K562 (cell line): ENCODE data around the gene TM9SF4. TPM values are rescaled to one million over a fixed set of nuclear protein-coding genes. Genes with fewer than 3 reads are reported as not detected.

Experiments used
- ATAC-seq: fragments of 200-7000 bp; cut with Tn5 transposase; 3 replicates; pipeline ENCODE4 v1.9.1; 2020; ENCODE audit warnings: moderate library complexity
- BruUV-seq: library from RNA; stranded (reverse); fragments of 400-500 nt; replicated peaks from 2 replicates; lab custom pipeline; 2021; lab: Mats Ljungman, UMichigan
- CTCF ChIA-PET: fragments of 300-600 bp; formaldehyde crosslinking; extraction: SDS; loops from one replicate; lab custom pipeline; 2021; ENCODE audit warnings: low intra/inter-chr PET ratio; lab: Yijun Ruan, JAX
- POLR2A ChIA-PET: fragments of 300-600, 350-650 bp; sonication (Branson Sonifier 250); formaldehyde crosslinking; extraction: SDS; loops from one replicate; lab custom pipeline; 2021; ENCODE audit warnings: antibody characterized with exemption, inconsistent platforms; lab: Yijun Ruan, JAX
- DNase-seq, 4 experiments: peaks; one replicate each; pipeline versions ENCODE4 v3.0.0 to v3.0.0-alpha.2; 2011 to 2018; ENCODE audit warnings: low spot score in 3 of 4, mixed read lengths in 3 of 4; ENCODE audit errors: extremely low read depth in 1 of 4
- FAIRE-seq: peaks from 2 replicates; lab custom pipeline; 2011; peaks lifted over from hg19 to GRCh38; lab: Jason Lieb, UNC
- H2AFZ ChIP-seq: 2 replicates; pipeline ENCODE4 v1.6.0; 2011; ENCODE audit warnings: low read depth, low read length, control low read depth, inconsistent platforms
- H3K27ac ChIP-seq: fragments of 200-600 bp; 3 replicates; pipeline ENCODE4 v1.8.0; 2011; ENCODE audit warnings: low read depth, mild to moderate bottlenecking, control low read depth, inconsistent platforms, low read length, moderate library complexity, mixed read lengths; ENCODE audit errors: extremely low read depth
- H3K27me3 ChIP-seq, 2 experiments: fragments of 300-600 bp in 1 of 2; 2 replicates in 1 of 2; 3 replicates in 1 of 2; pipeline versions ENCODE4 v1.6.0 to v1.8.0; 2011; ENCODE audit warnings: inconsistent platforms in 2 of 2, low read length in 2 of 2, mild to moderate bottlenecking in 1 of 2, mixed read lengths in 1 of 2, moderate library complexity in 1 of 2; ENCODE audit not compliant: control insufficient read depth in 2 of 2, insufficient read depth in 2 of 2
- H3K36me3 ChIP-seq: fragments of 300-600 bp; 3 replicates; pipeline ENCODE4 v1.8.0; 2011; ENCODE audit warnings: mild to moderate bottlenecking, low read length, inconsistent platforms; ENCODE audit not compliant: control insufficient read depth, insufficient read depth
- H3K4me1 ChIP-seq, 2 experiments: fragments of 200-600 bp in 1 of 2; replicated peaks in 1 of 2; 2 replicates in 1 of 2; 3 replicates in 1 of 2; pipeline versions ENCODE4 v1.5.1 to v1.8.0; 2011; ENCODE audit warnings: inconsistent platforms in 2 of 2, low read length in 2 of 2, mild to moderate bottlenecking in 1 of 2, mixed read lengths in 1 of 2, moderate library complexity in 1 of 2; ENCODE audit not compliant: control insufficient read depth in 2 of 2, insufficient read depth in 2 of 2
- H3K4me2 ChIP-seq: 2 replicates; pipeline ENCODE4 v1.6.1; 2011; ENCODE audit warnings: low read length, control low read depth, inconsistent platforms, mixed read lengths; ENCODE audit not compliant: insufficient read depth
- H3K4me3 ChIP-seq: fragments of 200-600 bp; sonication (generic), shearing (Covaris generic); 2 replicates; pipeline ENCODE4 v1.5.1; 2016; ENCODE audit warnings: control low read depth, inconsistent platforms
- H3K79me2 ChIP-seq: fragments of 200-600 bp; 3 replicates; pipeline ENCODE4 v1.8.0; 2011; ENCODE audit warnings: low read length, inconsistent platforms; ENCODE audit not compliant: control insufficient read depth, insufficient read depth
- H3K9ac ChIP-seq, 2 experiments: 2 replicates each; pipeline versions ENCODE4 v1.6.0 to v1.6.1; 2011; ENCODE audit warnings: low read depth in 2 of 2, low read length in 2 of 2, control low read depth in 1 of 2, inconsistent platforms in 1 of 2, mild to moderate bottlenecking in 1 of 2, mixed read lengths in 1 of 2; ENCODE audit not compliant: insufficient read depth in 1 of 2
- H3K9me1 ChIP-seq: one replicate; pipeline ENCODE4 v1.6.0; 2011; ENCODE audit warnings: inconsistent platforms, mild to moderate bottlenecking, low read length, moderate library complexity; ENCODE audit not compliant: control insufficient read depth, insufficient read depth
- H3K9me3 ChIP-seq: replicated peaks from 2 replicates; pipeline ENCODE4 v1.5.1; 2011; ENCODE audit warnings: low read depth, low read length, inconsistent platforms; ENCODE audit not compliant: control insufficient read depth, insufficient read depth
- H4K20me1 ChIP-seq: replicated peaks from 2 replicates; pipeline ENCODE4 v1.6.1; 2011; ENCODE audit warnings: low read length, inconsistent platforms, mixed read lengths; ENCODE audit not compliant: control insufficient read depth, insufficient read depth
- BRF2 ChIP-seq: IDR thresholded peaks from 3 replicates; pipeline ENCODE4 v1.6.1; 2011; ENCODE audit warnings: borderline replicate concordance, mild to moderate bottlenecking; ENCODE audit not compliant: insufficient read length, insufficient read depth
- MTA2 ChIP-seq: fragments of 450-650 bp; IDR thresholded peaks from 2 replicates; pipeline ENCODE4 v1.6.1; 2016; ENCODE audit warnings: low read depth
- MXD1 ChIP-seq: fragments of 250-450 bp; sonication (Bioruptor Pico); IDR thresholded peaks from 2 replicates; pipeline ENCODE4 v1.8.0; 2021; ENCODE audit warnings: borderline replicate concordance, mild to moderate bottlenecking, moderate library complexity; ENCODE audit not compliant: poor library complexity, severe bottlenecking
- ZNF436 ChIP-seq: fragments of 250-450, 450-650 bp; sonication (Bioruptor Pico); formaldehyde crosslinking; IDR thresholded peaks from 2 replicates; pipeline ENCODE4 v1.7.0; 2020; ENCODE audit warnings: mild to moderate bottlenecking
- WGBS: fragments of 100-300 bp; shearing (Covaris generic); methylation state at CpG from one replicate; pipeline ENCODE4 v1.1.6; 2016; ENCODE audit warnings: low coverage, mixed read lengths; ENCODE audit not compliant: insufficient coverage; ENCODE audit errors: missing lambda C conversion rate; 5-methylcytosine and 5-hydroxymethylcytosine counted together
- in situ Hi-C: fragments of 300-500 bp; cut with MboI; formaldehyde crosslinking; loops from 4 replicates; pipeline ENCODE4 v1.15.0; 2018; ENCODE audit warnings: inconsistent platforms, mixed read lengths
- intact Hi-C: fragments of 100-400 bp; cut with micrococcal nuclease; formaldehyde crosslinking; loops from 2 replicates; pipeline ENCODE4 v1.14.2; 2022
- polyA plus RNA-seq, 8 experiments: library from polyadenylated mRNA; depleted of rRNA in 4 of 8; stranded (reverse) in 5 of 8; unstranded in 3 of 8; fragments of >200 nt; fragmentation: Nextera tagmentation in 2 of 8; fragmentation: Illumina TruSeq in 1 of 8; extraction: Ambion mirVana in 2 of 8; extraction: Trizol in 1 of 8; gene quantifications; 2 replicates each; pipeline versions ENCODE4 v1.2.1 to v1.2.3, GENCODE V29; 2011 to 2014; ENCODE audit warnings: inconsistent platforms in 1 of 8, missing spikeins in 1 of 8
- total RNA-seq, 7 experiments: library from RNA; depleted of rRNA in 6 of 7; stranded (reverse); fragments of >200 nt in 6 of 7; fragmentation: Illumina TruSeq in 2 of 7; extraction: Trizol in 2 of 7; gene quantifications; 2 replicates each; pipeline versions ENCODE4 v1.2.1 to v1.2.3, GENCODE V29; 2011 to 2021; ENCODE audit warnings: low replicate concordance in 1 of 7
- TF ChIP-seq, protein P1 (sequence below): sonication (generic); formaldehyde crosslinking; IDR thresholded peaks from 2 replicates; pipeline ENCODE4 v1.8.0; 2022; ENCODE audit warnings: missing genetic modification reagents, mild to moderate bottlenecking, borderline replicate concordance
- TF ChIP-seq, protein P2 (sequence below): fragments of 250-450 bp; sonication (Bioruptor Pico); IDR thresholded peaks from 2 replicates; pipeline ENCODE4 v1.8.0; 2021; ENCODE audit warnings: mild to moderate bottlenecking, moderate library complexity
- TF ChIP-seq, protein P3 (sequence below): fragments of 150-350 bp; conservative IDR thresholded peaks from 2 replicates; pipeline ENCODE4 v1.6.1; 2014; ENCODE audit warnings: low read length

TM9SF4 gene
- total and polyA plus RNA-seq, 9 of the 15 experiments (the other 6 are each of a cell fraction or from before 2014, with no cell fraction given), result 14.5 to 46.3 (median 26.9) TPM

DNA sequence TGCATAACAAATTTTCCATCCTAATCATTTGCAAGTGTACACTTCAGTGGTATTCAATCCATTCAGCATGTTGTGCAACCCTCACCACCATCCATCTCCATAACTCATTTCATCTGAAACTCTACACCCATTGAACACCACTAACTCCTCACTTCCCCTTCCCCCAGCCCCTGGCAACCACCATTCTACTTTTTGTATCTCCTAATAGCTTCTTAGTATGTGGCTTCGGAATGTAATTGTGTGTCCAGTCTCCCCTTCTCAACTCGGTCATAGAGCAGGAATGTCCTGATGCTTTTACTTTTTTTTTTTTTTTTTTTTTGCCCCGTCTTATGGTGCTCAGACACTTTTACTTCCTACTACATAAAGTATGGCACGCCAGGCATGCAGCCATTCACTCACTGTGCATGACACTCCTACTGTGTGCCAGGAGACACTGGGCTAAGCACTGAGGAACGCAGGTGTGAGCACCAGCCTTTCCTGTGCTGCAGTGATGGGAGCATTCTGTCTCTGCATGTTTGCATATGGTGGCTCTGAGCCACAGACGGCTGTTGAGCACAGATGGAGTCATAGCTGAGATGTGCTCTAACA is 42.2 kb upstream of the TM9SF4 start (continued):
- TF ChIP-seq, protein P1, sequence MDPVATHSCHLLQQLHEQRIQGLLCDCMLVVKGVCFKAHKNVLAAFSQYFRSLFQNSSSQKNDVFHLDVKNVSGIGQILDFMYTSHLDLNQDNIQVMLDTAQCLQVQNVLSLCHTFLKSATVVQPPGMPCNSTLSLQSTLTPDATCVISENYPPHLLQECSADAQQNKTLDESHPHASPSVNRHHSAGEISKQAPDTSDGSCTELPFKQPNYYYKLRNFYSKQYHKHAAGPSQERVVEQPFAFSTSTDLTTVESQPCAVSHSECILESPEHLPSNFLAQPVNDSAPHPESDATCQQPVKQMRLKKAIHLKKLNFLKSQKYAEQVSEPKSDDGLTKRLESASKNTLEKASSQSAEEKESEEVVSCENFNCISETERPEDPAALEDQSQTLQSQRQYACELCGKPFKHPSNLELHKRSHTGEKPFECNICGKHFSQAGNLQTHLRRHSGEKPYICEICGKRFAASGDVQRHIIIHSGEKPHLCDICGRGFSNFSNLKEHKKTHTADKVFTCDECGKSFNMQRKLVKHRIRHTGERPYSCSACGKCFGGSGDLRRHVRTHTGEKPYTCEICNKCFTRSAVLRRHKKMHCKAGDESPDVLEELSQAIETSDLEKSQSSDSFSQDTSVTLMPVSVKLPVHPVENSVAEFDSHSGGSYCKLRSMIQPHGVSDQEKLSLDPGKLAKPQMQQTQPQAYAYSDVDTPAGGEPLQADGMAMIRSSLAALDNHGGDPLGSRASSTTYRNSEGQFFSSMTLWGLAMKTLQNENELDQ, result no peak
- no peak for TF ChIP-seq MXD1
- TF ChIP-seq, all 486 proteins: peak for 4

DNA sequence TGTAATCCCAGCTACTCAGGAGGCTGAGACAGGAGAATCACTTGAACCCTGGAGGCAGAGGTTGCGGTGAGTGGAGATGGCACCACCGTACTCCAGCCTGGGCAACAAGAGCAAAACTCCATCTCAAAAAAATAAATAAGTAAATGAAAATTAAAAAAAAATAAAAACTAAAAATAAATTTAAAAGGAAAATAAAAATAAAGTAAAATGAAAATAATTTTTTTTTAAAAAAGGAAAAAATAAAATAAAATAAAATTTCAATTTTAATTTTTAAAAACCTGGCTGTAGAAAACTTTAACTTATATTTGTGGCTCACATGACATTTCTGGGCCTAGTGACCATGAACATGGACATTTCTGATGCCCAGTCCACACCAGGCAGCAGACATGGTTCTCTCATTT is 41.3 kb upstream of the TM9SF4 start:
- no TSS peak for BruUV-seq
- Histone ChIP-seq H3K27ac (no peak overlapping the region), H3K79me2 (no peaks in the 10 kb centered on the region), H3K9me3 (no peaks in the 10 kb centered on the region), H3K36me3 (no peaks in the 10 kb centered on the region), H3K4me1 (no peaks in the 10 kb centered on the region; a peak in 2 of 5 replicates), H4K20me1 (no peaks in the 10 kb centered on the region), H2AFZ (no peak overlapping the region), H3K4me2 (no peak overlapping the region), H3K27me3 (peaks cover 11 to 44% of the 10 kb centered on the region in 2 experiments; a peak in 4 of 5 replicates), H3K4me3 (no peak overlapping the region), H3K9me1 (no peaks in the 10 kb centered on the region), H3K9ac (no peak overlapping the region)
- ATAC-seq (no peak), FAIRE-seq (no peak), DNase-seq (no peak)
- CTCF ChIA-PET, result no interaction called here
- intact Hi-C loops (no loop called here), in situ Hi-C loops (no loop called here)
- POLR2A ChIA-PET, result no interaction called here
- WGBS, result 48% methylated on average over 2 of the region's 2 CpGs
- TF ChIP-seq MTA2, result no peak
- TF ChIP-seq, protein P2, sequence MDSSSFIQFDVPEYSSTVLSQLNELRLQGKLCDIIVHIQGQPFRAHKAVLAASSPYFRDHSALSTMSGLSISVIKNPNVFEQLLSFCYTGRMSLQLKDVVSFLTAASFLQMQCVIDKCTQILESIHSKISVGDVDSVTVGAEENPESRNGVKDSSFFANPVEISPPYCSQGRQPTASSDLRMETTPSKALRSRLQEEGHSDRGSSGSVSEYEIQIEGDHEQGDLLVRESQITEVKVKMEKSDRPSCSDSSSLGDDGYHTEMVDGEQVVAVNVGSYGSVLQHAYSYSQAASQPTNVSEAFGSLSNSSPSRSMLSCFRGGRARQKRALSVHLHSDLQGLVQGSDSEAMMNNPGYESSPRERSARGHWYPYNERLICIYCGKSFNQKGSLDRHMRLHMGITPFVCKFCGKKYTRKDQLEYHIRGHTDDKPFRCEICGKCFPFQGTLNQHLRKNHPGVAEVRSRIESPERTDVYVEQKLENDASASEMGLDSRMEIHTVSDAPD, result no peak
- no peak for TF ChIP-seq ZNF436 (CRISPR knock-in tag)
- TF ChIP-seq BRF2, result no peak
- TF ChIP-seq, protein P3, sequence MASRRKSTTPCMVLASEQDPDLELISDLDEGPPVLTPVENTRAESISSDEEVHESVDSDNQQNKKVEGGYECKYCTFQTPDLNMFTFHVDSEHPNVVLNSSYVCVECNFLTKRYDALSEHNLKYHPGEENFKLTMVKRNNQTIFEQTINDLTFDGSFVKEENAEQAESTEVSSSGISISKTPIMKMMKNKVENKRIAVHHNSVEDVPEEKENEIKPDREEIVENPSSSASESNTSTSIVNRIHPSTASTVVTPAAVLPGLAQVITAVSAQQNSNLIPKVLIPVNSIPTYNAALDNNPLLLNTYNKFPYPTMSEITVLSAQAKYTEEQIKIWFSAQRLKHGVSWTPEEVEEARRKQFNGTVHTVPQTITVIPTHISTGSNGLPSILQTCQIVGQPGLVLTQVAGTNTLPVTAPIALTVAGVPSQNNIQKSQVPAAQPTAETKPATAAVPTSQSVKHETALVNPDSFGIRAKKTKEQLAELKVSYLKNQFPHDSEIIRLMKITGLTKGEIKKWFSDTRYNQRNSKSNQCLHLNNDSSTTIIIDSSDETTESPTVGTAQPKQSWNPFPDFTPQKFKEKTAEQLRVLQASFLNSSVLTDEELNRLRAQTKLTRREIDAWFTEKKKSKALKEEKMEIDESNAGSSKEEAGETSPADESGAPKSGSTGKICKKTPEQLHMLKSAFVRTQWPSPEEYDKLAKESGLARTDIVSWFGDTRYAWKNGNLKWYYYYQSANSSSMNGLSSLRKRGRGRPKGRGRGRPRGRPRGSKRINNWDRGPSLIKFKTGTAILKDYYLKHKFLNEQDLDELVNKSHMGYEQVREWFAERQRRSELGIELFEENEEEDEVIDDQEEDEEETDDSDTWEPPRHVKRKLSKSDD, result no peak
